GDM1 (cell line): ENCODE measurements around the gene SCRN2.

Experiments
- DNase-seq: peaks from one replicate; lab custom pipeline; 2025; lab: John Stamatoyannopoulos, UW

SCRN2 gene

GRCh38 chr17:47804461-47804860 lies 36.6 kb downstream of the SCRN2 start:
- no peak for DNase-seq

- no peak for DNase-seq
Measured at GRCh38 chr17:47803751-47804150, 37.3 kb downstream of the SCRN2 start.

GRCh38 chr17:47803201-47803600 lies 37.9 kb downstream of the SCRN2 start:
- no peak for DNase-seq

GRCh38 chr17:47802341-47803022 lies 38.6 kb downstream of the SCRN2 start:
- DNase-seq, result no peak

GRCh38 chr17:47801906-47802305 lies 39.2 kb downstream of the SCRN2 start:
- DNase-seq, result no peak

- no peak for DNase-seq
Measured at GRCh38 chr17:47801176-47801765, 39.8 kb downstream of the SCRN2 start.

- no peak for DNase-seq
Measured at GRCh38 chr17:47800686-47801085, 40.4 kb downstream of the SCRN2 start.

GRCh38 chr17:47797797-47798196 lies 43.3 kb downstream of the SCRN2 start:
- no peak for DNase-seq

- no peak for DNase-seq
Measured at GRCh38 chr17:47792979-47793378, 48.1 kb downstream of the SCRN2 start.

- DNase-seq, result no peak
Measured at GRCh38 chr17:47792457-47792856, 48.6 kb downstream of the SCRN2 start.

GRCh38 chr17:47791025-47791424 lies 50.0 kb downstream of the SCRN2 start:
- no peak for DNase-seq

- DNase-seq, result no peak
Measured at GRCh38 chr17:47789611-47790561, 51.2 kb downstream of the SCRN2 start.
